ENCODE data around the gene RPTOR.

RPTOR gene

DNA sequence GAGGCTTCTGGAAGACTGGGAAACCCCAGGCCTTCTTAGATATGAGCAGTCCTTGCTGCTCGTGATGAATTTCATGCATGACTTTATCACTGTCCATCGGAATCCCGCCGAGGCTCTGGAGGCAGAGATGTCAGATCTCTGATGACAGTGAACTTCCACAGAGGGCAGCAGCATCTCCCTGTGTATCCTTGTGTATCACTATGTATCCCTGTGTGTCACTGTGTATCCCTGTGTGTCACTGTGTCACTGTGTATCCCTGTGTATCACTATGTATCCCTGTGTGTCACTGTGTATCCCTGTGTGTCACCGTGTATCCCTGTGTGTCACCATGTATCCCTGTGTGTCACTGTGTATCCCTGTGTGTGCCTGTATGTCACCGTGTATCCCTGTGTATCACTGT, 286.9 kb downstream of the RPTOR start:
- TF ChIP-seq, protein P1, sequence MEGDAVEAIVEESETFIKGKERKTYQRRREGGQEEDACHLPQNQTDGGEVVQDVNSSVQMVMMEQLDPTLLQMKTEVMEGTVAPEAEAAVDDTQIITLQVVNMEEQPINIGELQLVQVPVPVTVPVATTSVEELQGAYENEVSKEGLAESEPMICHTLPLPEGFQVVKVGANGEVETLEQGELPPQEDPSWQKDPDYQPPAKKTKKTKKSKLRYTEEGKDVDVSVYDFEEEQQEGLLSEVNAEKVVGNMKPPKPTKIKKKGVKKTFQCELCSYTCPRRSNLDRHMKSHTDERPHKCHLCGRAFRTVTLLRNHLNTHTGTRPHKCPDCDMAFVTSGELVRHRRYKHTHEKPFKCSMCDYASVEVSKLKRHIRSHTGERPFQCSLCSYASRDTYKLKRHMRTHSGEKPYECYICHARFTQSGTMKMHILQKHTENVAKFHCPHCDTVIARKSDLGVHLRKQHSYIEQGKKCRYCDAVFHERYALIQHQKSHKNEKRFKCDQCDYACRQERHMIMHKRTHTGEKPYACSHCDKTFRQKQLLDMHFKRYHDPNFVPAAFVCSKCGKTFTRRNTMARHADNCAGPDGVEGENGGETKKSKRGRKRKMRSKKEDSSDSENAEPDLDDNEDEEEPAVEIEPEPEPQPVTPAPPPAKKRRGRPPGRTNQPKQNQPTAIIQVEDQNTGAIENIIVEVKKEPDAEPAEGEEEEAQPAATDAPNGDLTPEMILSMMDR (IDR thresholded peaks at IDR 0.05; ENCODE audit: extremely low read depth, insufficient read depth, missing control alignments) = no peak
- DNase-seq (ENCODE audit: low spot score) = no peak
- in situ Hi-C loops (cut with MboI; ENCODE audit: low pct_unique_long_range_greater_than_20kb, low sequenced_read_pairs, unreplicated experiment) = no loop called here

DNA sequence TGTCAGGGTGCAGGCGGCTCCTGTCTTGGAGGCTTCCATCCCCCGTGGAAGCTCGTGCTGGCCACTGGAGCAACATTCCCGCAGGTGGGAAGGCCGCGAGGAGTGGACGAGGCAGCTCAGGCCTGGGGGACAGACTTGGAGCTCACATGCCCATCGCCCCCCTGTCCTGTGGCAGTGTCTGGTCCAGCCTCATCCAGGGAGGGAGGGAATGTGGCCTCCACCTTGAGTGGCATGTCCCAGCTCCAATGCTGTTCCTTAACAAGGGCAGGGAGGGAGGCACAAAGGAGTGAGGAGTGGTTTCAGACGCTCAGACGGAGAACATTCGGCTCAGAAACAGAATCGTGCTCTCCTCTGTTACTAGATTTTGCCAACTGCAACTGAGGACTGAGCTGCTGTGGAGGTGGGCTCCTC, 287.6 kb downstream of the RPTOR start:
- no peak for DNase-seq (ENCODE audit: low spot score)
- in situ Hi-C loops (cut with MboI; ENCODE audit: low pct_unique_long_range_greater_than_20kb, low sequenced_read_pairs, unreplicated experiment) = no loop called here
- TF ChIP-seq, protein P1 (IDR thresholded peaks at IDR 0.05; ENCODE audit: extremely low read depth, insufficient read depth, missing control alignments) = no peak

DNA sequence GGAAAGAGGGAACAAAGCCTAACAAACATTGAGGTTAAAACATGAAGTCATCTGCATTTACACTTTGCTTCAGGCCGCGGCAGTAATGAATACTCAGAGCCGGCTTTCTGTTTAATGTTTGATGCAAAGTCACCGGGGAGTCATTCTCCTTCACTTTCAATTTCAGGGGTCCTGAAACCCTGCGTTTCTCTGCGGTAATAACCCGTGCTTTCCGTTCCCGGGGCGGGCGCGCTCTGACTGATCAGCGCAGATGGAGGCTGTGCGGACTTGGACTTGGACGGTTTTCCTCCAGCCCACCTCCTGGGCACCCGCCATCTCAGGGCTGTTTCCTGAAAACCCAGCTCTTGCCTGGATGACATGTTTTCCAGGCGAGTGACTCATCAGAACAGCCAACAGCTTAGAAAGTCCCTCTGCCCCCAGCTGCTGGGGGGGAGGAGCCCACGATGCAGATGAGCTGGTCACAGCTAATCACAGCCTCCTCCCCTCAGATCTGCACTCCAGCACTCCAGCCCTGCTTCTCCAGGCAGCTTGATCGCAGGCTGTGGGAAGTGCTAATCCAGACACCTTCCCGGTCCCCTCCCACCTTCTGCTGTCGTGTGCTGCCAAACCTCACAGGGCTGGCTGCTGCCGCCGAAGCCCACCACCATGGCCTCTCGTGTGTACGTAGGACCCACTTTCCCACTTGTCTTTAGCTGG, 288.4 kb downstream of the RPTOR start:
- peak; percentile 95 for DNase-seq (ENCODE audit: low spot score)
- in situ Hi-C loops (cut with MboI; ENCODE audit: low pct_unique_long_range_greater_than_20kb, low sequenced_read_pairs, unreplicated experiment) = no loop called here
- TF ChIP-seq, protein P1 (IDR thresholded peaks at IDR 0.05; ENCODE audit: extremely low read depth, insufficient read depth, missing control alignments) = no peak

DNA sequence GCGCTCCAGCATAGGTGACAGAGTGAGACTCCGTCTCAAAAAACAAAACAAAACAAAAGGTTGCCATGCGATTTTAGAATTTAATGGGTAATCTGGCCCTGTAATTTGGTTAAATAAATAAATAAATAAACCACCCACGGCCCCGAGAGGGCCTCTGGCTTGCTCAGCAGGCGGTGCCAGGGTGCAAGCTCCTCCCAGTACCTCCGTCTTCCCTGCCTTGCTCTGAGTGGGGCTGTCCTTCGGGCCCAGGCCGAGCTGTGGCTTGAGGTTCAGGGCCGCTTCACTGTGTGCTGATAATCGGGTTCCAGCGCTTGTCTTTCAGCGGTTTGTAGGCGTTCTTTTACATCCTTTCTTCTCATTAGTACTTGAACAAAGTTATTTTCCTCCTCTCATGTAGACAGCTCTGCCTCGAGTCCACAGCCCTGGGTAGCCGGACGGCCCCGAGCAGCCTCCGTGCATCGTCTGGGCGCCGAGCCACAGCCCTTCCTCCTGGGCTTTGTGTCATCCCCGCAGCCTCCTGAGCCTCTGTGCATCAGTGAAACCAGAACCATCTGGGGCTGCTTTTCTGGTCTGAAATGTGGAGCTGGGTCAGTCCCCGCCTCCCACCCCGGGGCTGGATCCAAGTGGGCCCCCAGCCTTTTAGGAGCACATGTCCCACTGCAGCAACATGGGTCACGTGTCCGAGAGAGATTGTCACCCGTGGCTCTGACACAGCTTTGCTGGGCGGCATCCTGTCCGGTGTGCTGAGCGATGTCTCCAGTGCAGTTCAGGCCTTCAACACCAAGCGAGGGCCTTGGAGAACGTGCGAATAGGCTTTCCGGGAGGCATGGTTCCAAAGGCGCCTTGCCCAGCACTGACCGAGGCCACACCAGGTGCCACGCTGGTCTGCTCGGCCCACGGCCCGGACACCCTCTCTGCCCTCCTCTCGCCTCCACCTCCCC, 289.6 kb downstream of the RPTOR start:
- TF ChIP-seq, protein P1 (IDR thresholded peaks at IDR 0.05; ENCODE audit: extremely low read depth, insufficient read depth, missing control alignments) = no peak
- in situ Hi-C loops (cut with MboI; ENCODE audit: low pct_unique_long_range_greater_than_20kb, low sequenced_read_pairs, unreplicated experiment) = no loop called here
- DNase-seq (ENCODE audit: low spot score) = no peak

DNA sequence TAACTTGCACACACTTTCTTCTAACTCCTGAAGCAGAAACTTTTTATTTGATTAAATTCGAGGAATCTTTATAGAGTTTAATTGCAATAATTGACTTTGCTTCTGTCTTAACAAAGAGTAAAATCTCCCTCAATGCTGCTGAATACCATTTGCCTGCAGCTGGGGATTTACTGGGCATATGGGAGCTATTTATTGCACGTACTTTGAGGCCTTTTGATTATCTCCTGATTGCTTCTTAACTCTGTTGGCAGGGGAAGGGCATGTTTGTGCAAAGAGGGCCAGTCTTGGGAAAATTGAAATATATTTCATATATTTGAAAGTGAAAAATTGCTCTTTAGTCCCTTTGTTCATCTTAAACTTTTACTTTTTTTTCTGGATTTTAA, 290.2 kb downstream of the RPTOR start:
- DNase-seq (ENCODE audit: low spot score) = no peak
- in situ Hi-C loops (cut with MboI; ENCODE audit: low pct_unique_long_range_greater_than_20kb, low sequenced_read_pairs, unreplicated experiment) = no loop called here

More for the DNA sequence above, 290.2 kb downstream of the RPTOR start:
- TF ChIP-seq, protein P1 (IDR thresholded peaks at IDR 0.05; ENCODE audit: extremely low read depth, insufficient read depth, missing control alignments) = no peak

Measured in GM13977 (cell line).